HG03439 (cell line): Measurements from ENCODE around the gene LIPG.
"Not testable (repeated sequence)": the region's sequence is repeated elsewhere in the genome, so short reads cannot be mapped to it uniquely, and the experiment has no call there.

Experiments
- ATAC-seq: cut with Tn5 transposase; IDR thresholded peaks from one replicate; pipeline ENCODE4 v1.9.1; 2021; ENCODE audit warnings: mild to moderate bottlenecking, moderate library complexity; ENCODE audit not compliant: unreplicated experiment

Gene LIPG

DNA sequence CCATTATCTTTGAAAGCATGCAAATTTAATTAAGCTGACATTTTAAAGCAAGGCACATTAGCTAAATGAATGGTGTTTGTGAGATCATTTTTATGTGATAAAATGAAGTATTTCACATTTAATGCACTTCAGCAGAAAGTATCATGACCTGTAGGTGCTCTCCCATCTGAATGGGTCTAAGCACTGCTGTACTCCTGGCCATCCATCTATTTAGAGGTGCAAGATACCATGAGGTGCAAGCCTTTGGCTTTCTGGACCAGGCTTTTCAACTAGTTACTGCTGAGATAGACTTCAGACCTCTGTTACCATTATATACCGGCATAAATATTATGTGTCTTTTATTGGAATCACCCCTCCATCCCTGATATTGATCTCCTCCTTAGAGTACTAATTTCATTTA is 15.6 kb upstream of the LIPG start:
- no peak for ATAC-seq

DNA sequence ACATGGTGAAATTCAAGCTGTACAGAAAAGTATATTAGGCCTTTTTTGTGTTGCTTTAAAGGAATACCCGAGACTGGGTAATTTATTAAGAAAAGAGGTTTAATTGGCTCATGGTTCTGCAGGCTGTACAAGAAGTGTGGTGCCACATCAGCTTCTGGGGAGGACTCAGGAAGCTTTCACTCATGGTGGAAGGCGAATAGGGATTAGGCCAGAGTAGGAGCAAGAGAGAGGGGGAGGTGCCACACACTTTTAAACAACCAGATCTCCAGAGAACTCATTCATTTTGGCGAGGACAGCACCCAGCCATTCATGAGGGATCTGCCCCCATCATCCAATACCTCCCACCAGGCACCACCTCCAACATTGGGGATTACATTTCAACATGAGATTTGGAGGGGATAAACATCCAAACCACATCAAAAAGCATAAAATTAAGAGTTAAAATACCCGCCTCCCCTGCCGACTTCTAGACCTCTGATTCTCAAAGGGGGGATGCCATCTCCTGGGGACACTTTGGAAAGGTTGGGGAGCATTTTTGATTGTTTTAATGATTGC is 15.1 kb upstream of the LIPG start:
- ATAC-seq = no peak

DNA sequence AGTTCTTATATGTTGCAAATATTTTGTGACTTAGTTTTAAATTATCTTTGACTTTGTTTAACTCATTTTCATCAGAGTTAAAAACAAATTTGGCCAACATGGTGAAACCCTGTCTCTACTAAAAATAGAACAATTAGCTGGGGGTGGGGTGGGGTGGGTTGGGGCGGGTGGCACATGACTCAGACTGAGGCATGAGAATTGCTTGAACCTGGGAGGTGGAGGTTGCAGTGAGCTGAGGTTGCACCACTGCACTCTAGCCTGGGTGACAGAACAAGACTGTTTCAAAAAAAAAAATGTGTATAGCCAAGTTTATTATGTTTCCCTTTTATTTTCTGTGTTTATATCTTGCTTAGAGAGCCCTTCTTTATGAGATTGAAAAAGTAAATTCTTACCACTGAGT is 14.2 kb upstream of the LIPG start:
- no peak for ATAC-seq

GRCh38 chr18:49548229-49548636 is 13.6 kb upstream of the LIPG start:
- no peak for ATAC-seq

- no peak for ATAC-seq
Observed at GRCh38 chr18:49550621-49551339, 11.1 kb upstream of the LIPG start.

GRCh38 chr18:49553003-49553402 is 8.9 kb upstream of the LIPG start:
- no peak for ATAC-seq

DNA sequence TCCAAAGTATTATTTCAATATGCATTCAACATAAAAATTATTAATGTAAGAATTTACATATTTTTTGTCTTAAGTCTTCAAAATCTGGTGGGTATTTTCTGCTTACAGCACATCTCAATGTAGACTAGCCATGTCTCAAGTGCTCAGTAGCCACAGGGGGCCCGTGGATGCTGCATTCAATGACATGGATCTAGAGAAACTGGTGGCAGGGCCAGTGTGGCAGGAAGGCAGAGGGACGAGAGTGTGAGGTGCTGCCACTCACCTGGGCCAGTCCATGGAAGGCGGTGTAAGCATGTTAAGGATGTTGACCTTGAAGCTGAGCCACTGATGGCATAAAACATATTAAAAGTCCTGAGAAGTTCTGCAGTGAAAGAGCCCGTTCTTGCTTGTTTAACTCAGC is 6.2 kb upstream of the LIPG start:
- ATAC-seq = no peak

DNA sequence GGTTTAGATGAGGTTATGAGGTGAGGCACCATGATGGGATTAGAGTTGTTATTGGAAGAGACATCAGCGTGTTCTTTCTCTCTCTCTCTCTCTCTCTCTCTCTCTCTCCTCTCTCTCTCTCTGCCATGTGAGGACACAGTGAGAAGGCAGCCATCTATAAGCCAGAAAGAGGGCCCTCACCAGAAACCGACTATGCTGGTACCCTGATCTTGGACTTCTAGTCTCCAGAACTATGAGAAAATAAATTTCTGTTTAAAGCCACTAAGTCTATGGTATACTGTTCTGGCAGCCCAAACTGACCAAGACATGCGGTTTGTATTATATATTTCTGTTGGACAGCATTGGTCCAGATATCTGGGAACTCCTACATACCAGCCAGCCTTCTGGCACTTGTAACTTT is 3.5 kb upstream of the LIPG start:
- no peak for ATAC-seq

DNA sequence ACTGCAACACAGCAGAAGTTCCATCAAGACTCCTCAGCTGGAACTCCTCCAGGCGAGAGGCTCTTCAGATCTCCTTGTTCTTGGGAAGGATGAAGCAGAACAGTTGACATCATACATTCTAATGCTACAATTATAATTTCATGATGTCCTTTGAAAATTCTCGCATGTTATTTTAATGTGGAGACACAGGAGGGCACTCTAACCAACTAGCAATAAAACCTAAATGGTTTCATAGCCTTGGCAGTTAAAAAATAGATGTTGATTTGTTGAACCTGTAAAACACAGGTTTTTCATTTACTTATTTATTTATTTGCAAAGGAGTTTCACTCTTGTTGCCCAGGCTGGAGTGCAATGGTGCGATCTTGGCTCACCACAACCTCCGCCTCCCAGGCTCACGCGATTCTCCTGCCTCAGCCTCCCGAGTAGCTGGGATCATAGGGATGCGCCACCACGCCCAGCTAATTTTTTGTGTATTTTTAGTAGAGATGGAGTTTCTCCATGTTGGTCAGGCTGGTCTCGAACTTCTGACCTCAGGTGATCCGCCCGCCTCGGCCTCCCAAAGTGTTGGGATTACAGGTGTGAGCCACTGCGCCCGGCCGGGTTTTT is 2.4 kb upstream of the LIPG start:
- not testable (repeated sequence) for ATAC-seq

- ATAC-seq = no peak
Observed at GRCh38 chr18:49560277-49560623, 1.6 kb upstream of the LIPG start.

- no peak for ATAC-seq
Observed at GRCh38 chr18:49560624-49561288, 1.1 kb upstream of the LIPG start.

DNA sequence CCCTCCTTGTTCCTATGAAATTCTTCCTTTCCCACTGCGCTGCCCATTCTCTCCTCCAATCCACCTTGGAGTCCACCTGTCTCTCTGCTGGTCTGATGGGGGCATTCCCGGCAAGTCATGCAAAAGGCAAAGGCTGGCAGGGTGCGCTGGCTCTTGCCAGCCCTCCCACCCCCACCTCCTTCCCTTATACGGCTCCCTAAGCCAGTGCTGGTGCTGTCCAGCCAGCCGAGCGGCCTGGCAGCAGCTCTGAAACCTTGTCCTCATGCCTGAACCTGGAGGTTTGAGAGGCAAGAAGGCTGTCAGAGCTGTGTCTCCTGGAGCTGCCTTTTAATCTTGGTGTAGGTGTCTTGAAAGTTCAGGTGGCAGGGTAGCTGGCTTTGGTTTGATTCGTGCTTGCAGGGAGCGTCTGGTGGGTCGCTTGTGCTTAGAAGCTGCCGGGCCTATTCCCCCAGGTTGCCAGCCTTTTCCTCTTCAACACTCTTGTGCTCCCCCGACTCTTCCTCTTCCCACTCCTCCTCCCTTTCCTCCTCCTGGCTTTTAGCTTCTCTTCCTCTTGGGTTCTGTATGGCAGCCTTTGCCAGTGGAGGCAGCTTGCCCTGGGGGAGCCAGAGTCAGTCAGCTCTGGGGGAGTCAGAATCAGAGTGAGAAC is 748 bp downstream of the LIPG start:
- no peak for ATAC-seq

GRCh38 chr18:49563130-49563540 is 1.3 kb downstream of the LIPG start:
- no peak for ATAC-seq

DNA sequence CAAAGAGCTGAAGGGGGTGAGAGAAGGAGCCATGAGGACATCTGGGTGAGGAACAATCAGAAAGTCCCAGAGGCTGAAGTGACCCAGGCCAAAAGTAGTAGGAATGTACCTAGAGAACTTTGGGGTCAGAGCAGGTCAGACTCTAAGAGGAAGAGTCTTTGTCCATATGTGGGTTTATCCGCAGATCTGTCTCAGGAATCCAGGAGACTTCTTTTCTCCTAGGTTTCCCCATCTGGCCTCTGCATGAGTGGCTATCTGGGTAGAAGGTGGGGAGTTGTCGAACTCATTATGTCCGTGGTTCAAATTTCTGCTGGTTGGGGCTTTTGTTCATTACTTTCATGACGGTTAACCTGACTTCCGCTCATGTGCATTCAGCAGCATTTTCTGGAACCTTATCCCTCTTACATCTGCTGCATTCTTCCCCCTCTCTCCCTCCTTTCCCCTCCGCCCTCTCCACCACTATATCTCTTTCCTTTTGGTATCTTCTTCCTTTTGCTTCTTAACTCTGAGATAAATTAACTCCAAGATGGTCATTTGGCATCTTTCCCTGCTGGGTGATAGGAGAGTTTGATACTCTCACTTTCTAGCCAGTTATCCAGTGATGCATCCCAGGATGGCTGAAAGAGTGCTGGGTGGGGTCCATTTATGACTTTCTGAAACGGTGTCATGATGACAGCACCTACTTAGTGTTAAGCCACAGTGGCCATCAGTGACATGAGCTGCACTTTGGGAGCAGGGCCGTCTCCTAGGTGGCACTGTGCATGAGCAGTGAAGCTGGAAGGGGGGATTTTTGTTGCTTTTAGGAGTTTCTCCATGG is 2.1 kb downstream of the LIPG start:
- ATAC-seq = no peak

- ATAC-seq = no peak
Observed at GRCh38 chr18:49564518-49564834, 2.6 kb downstream of the LIPG start.

GRCh38 chr18:49565101-49565500 is 3.2 kb downstream of the LIPG start:
- no peak for ATAC-seq

GRCh38 chr18:49565612-49566011 is 3.8 kb downstream of the LIPG start:
- ATAC-seq = no peak

DNA sequence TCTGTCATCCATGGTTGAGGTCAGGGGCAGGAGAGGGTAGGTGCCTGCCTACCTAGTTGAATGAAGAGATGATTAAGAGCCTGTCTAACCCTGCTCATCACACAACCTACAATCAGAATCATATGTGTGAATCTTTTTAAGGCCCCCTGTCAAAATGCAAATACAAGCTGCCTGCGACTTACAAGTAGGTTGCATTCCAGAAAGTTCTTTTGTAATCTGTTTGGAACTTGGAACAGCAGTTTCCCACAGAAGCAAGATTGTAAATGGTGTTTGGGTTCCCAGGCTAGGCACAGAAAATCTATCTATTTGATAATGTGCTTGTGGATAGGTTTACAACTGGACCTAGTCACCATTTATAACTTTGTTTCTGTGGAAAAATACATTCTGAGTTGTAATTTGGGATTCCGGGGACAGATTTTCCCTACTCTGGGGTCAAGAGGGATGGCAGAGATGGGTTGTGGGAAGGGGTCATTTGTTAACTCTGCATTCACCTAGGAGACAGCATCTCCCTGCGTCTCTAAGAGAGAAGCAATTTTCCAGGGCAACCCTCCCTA is 4.4 kb downstream of the LIPG start:
- ATAC-seq = no peak

- ATAC-seq = no peak
Observed at GRCh38 chr18:49566985-49567384, 5.1 kb downstream of the LIPG start.

- no peak for ATAC-seq
Observed at GRCh38 chr18:49569724-49570123, 7.9 kb downstream of the LIPG start.

DNA sequence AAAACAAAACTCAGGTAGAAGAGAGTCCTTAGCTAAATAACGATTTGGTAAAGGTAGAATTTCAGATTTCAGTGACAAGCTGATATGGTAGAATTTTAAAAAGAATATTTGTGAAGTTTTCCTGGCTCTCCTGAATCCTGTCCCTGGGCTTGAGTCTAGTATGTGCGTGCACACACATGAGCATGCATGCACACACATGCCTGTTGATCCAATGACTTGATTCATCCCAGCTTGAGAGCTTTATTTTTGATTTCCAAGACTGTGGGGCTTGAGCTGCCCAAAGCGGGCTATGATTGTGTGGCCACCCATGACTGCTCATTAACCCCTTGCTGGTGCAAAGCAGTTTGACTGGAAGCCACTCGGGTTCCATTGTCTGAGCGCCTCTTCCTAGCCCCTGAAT is 9.0 kb downstream of the LIPG start:
- no peak for ATAC-seq
